NCI-H345 treated with DMSO at 0.1 percent for 48 hours (cell line): Measurements from ENCODE around the gene SMIM9.

Experiments
- DNase-seq: peaks from one replicate; lab custom pipeline; 2025; ENCODE audit not compliant: unreplicated experiment; lab: John Stamatoyannopoulos, UW

Gene SMIM9

DNA sequence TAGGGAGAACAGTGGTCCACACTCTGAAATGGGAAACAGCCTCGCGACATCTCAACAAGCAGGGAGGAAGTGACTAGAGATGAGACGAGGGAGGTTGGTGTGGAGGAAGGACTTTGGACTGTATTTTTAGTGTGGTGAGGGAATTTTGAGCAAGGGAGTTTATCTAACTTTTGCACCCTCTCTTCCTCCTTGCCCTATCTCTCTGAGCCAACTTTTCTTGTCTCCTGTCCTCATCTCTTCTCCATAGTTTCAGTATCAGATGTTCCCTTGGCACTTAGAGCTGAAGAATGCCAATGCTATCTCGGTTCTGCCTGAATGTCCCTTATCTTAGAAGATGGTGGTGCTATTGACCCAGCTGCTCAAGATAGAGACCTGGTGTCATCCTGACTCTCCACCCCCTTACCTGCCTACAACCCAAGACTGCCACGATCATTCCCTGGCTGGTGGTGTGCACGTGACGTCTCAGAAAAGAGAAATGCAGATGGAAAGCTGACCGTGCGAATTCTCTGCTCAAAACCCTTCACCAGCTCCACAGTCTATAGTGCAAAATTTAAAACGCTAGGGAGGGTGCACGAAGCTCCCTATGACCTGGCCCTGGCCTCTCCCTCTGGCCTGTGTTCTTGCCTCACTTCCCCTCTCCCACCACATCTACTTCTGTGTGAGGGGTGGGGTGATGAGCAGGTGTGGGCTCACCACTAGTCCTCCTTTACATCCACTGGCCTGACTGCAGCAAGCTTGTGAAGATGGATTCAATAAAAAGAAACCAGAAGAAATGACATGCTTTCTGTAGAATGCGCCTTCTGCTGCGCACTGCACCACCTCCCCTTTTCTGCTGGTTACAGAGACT lies 50.1 kb downstream of the SMIM9 start:
- DNase-seq = no peak

DNA sequence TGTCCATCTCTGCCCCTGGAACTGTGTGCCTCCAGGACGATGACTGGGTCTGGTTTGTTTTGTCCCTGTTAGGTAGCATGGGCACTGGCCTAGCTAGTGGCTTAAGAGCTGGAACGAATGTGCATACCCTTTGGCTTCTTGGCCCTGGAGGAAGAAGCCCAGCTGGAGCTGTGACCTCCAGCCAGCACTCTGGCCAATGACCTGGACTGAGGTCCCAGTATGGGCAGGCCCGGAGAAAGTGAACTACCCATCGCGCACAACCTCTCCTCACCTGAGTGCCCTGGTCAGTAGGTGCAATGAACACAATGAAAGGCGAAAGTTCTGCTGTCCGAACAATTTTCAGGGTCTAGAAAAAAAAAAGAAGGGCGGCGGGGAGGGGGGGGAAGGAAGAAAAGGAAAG lies 53.5 kb downstream of the SMIM9 start:
- DNase-seq = no peak

DNA sequence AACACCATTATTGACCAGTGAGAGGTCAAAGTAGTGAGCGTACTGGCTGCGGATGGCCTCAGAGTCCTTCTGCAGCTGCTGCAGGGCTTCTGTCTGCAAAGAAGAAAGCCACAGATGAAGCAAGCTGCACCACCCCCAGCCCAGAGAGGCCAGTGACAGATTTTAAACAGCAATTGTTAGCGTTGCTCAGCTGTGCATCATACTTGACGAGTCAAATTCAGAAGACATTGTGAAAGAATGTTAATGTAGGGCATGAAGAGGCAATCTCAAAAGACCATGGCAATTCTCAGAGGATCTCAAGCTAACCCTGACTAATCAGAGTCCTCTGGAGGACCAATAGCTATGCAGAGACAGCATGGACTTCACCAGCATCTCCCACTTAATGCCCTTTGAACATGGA lies 55.2 kb downstream of the SMIM9 start:
- DNase-seq = no peak

DNA sequence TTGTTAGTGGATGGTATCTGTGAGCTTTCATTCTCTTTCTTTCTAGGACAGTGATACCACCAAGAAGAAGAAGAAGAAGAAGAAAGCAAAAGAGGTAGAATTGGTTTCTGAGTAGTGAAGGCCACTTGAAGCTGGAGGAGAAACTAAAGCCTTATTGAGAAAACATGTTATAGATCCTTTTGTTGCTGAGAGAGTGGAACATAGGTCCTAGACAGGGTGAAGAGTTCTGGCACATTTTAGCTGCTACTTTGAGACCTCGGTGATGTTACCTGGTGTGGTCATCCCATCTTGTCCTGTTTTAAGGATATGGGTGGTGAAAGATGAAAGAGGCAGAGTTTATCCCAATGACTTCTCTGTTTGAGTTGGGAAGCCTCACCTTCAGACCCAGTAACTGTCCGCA lies 57.7 kb downstream of the SMIM9 start:
- no peak for DNase-seq

DNA sequence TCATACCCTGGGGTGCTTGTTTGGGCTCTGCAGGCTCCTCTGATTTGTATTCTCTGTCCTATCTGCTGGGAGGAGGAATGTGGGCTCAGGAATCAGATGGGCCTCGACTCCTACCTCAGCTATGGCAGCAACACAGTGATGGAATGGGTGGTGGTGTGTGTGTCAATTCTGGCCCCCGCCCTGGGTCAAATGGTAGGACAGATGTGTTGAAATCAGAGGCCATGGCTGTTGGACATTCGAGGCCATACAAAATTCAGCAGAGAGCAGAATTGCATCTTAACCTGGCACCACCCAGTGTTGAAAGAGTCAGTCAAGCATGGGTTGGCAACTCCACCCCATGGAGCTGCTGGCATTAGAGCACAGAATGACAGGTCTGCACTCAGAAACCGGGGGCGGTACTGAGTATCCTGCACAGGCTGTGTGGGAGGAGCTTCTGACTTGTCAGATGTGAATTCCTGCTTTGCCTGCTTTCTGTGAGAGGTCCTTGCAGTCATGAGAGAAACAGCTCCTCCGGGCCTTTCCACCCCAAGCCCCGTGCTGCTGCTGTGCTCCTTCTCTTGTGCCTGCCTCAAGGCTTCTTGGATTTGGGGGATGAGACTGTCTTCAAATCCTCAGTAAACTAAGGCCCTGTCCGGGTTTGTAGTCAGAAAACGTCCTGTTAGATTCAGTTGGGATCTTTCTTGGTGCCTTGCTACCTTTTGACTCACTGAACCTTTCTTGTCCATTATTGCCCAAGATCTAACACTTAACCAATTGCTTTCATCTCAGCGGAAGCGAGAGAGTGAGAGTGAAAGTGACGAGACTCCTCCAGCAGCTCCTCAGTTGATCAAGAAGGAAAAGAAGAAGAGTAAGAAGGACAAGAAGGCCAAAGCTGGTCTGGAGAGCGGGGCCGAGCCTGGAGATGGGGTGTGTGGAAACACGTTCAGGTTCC lies 58.8 kb downstream of the SMIM9 start:
- DNase-seq = no peak

DNA sequence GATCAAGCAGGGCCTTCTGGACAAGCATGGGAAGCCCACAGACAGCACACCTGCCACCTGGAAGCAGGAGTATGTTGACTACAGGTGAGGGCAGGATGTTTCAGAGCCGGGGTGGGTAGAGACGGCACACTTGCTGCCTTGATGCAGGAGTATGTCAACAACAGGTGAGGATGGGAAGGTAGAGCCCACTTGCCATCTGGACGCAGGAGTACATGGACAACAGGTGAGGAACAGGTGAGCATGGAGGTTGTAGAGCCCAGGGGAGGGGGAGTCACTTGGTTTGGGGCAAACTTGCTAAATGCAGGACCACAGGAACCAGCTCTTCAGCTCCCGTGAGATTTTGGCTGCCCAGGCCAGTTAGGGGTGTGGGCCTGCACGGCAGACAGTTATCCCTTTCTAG lies 59.8 kb downstream of the SMIM9 start:
- no peak for DNase-seq
